Amygdala (tissue), 56 donors: Measurements from ENCODE around the gene CCM2.
A peak's percentile ranks its signal among the peaks of the same experiment; 100 is the strongest.

Source experiments
- DNase-seq, 56 donors: peaks; one replicate each; lab custom pipeline; 2025; lab: John Stamatoyannopoulos, UW

Gene CCM2

GRCh38 chr7:44967571-44968446, 32.2 kb upstream of the CCM2 start:
- peak in 1 of 56 donors; percentile 32 for DNase-seq

GRCh38 chr7:44969049-44969700, 30.8 kb upstream of the CCM2 start:
- DNase-seq, result no peak

- no peak for DNase-seq
Observed at GRCh38 chr7:44969701-44970522, 30.1 kb upstream of the CCM2 start.

GRCh38 chr7:44970523-44971051, 29.4 kb upstream of the CCM2 start:
- no peak for DNase-seq

- DNase-seq, result no peak
Observed at GRCh38 chr7:44971188-44971901, 28.7 kb upstream of the CCM2 start.

GRCh38 chr7:44971902-44972441, 28.0 kb upstream of the CCM2 start:
- no peak for DNase-seq

- DNase-seq, result no peak
Observed at GRCh38 chr7:44972562-44972961, 27.4 kb upstream of the CCM2 start.

GRCh38 chr7:44973610-44974401, 26.2 kb upstream of the CCM2 start:
- DNase-seq, result peak in 4 of 56 donors; percentile 4 to 32 (median 21)

- no peak for DNase-seq
Observed at GRCh38 chr7:44974549-44974948, 25.5 kb upstream of the CCM2 start.

- DNase-seq, result no peak
Observed at GRCh38 chr7:44975331-44976039, 24.5 kb upstream of the CCM2 start.

- no peak for DNase-seq
Observed at GRCh38 chr7:44976040-44976745, 23.8 kb upstream of the CCM2 start.

GRCh38 chr7:44976746-44977196, 23.2 kb upstream of the CCM2 start:
- DNase-seq, result no peak

- DNase-seq, result no peak
Observed at GRCh38 chr7:44977304-44977958, 22.6 kb upstream of the CCM2 start.

GRCh38 chr7:44977959-44978335, 22.1 kb upstream of the CCM2 start:
- no peak for DNase-seq

GRCh38 chr7:44978511-44979366, 21.3 kb upstream of the CCM2 start, which contains the start of gene MYO1G:
Gene MYO1G (minus strand): TSS chr7:44979015. CDS start chr7:44978961, 54 bp downstream.
- peak in 2 of 56 donors; percentile 12 to 21 for DNase-seq
